GM19351 (cell line): Measurements from ENCODE around the gene LTBP2.

Experiments
- ATAC-seq: cut with Tn5 transposase; IDR thresholded peaks from one replicate; pipeline ENCODE4 v1.9.1; 2021; ENCODE audit warnings: mild to moderate bottlenecking, moderate library complexity; ENCODE audit not compliant: unreplicated experiment

The LTBP2 gene

DNA sequence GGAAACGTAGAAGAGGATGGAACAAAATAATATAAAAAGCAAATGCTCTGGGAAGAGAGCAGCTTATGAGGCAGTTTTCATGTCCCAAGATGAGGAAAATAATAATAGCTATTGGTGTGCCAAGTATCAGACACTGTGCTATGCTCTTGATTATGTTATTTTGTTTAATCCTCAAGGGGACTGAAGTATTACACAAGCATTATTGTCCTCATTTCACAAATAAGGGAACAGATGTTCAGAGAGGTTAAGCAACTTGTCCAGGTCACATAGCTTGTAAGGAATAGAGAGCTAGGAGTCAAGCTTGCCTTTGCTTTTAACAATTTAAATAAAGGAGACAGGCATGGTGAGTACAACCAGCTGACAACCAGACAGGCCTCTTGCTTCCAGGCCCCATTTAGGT lies 26.9 kb upstream of the LTBP2 start:
- ATAC-seq: no peak

DNA sequence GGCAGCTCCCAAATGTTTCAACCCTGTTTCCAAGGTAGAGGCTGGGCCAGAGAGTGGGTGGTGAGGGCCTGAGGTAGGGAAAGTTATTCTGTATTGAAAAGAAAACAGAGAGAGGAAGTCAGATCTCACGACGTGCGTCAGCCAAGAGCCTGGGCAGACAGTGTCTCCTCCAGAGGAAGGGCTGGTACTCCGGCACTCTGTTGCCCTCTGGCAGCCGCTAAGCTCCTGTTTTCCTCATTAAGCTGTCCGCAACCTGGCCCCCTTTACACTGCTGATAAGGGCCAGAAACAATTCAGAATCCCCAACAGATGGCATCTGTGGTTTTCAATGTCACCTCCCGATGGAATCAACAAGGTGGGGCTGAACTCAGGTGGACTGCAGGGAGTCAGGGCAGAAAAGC lies 26.0 kb upstream of the LTBP2 start:
- no peak for ATAC-seq

DNA sequence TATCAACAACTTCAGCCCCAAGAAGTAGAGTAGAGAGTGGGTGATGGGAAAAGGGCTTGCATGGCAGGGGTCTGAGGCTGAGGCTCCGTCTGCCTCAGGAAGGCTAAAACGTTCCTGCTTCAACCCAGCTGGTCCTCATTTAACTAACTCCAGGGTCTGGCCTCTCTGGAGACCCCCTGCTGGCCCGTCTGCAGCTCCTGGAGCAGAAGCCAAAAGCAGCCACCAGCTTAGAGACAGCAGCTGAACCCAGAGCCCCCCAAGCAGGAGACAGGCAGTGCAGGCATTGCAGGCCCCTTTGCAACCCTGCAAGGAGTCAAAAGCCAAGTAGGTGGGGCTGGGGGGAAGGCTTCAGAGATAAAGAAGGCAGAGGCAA lies 25.1 kb upstream of the LTBP2 start:
- ATAC-seq: no peak

DNA sequence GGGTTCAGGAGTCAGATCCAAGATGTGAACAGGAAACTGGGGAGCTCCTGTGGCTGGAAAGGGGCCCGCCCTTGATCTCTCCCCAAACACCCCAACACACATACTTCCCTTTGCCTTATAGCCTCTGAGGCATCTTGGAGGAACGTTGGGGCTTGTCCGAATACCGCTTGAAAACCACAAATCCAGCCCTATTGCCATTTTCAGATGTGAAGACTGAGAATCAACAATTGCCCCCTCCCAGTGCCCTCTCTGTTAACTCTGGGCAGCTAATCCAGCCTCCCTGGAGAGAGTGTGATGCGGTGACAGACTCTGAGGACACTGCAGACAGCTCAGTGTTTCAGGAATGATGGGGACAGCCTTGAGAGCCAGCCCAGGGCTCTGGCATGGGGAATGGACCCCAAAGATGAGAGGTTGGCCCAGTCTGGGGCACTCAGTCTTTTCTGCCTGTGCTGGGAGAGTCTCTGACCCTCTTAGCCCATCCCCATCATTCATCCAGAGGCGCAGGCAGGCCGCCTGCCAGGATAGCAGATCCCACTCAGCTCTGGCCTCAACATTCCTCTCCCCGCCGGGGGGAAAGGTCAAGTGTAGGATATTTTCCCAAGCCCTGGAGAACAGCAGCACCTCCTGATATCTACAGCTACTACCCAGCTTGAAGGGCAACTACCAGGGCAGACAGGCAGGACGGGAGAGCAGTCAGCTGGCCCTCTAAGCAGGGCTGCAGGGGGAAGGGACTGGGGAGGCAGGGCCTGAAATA lies 24.6 kb upstream of the LTBP2 start:
- ATAC-seq: no peak

DNA sequence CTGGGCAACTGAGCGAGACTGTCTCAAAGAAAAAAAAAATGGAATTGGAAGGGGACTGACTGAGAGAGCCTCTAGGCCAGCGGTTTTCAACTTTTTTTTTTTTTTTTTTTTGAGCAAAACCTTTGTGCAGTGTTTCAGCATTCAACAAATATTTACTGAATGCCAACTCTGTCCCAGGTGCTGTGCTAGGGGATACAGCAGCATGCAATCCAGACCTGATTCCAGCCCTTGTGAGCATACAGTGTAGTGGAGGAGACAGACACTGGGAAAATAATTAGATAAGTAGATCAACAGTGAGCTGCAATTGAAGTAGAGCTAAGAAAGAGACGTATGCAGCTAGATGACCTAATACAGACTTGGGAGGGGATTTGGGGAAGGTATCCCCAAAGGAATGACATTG lies 23.8 kb upstream of the LTBP2 start:
- no peak for ATAC-seq

DNA sequence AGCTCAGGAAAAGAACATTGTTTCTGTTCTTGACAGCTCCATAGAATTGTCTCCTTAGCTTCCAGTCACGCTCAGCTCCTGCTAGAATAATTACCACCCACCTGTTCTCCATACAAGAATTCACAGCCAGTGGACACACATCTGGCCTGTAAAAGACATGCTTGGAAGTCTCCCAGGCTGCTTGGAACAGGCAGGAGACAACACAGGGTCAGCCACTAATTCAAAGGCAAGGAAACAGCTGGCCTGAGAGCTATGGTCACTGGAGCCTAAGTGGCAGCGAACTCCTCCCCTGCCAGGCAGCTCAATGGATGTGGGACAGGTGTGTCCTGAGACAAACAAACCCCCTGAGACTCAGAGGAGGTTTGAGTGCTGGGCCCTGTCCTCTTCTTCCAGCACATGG lies 22.9 kb upstream of the LTBP2 start:
- ATAC-seq: no peak

DNA sequence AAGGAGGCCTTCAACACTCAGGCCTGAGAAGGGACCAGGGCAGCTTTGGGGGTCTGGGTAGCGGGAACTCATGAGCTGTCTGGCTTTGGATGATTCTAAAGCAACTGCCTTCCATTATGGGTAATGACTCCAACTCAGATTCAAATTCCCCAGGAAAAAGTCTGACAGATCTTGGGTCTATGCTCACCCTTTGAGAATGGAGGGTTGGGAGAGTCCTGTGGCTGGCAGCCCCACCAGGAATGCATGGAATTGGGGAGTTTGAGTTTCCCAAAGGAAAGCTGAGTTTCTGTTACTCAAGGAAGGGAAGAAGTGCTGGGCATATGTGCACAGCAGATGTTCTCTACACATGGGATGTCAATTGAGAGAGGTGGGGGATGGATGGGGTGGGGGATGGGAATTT lies 22.4 kb upstream of the LTBP2 start:
- ATAC-seq: no peak

DNA sequence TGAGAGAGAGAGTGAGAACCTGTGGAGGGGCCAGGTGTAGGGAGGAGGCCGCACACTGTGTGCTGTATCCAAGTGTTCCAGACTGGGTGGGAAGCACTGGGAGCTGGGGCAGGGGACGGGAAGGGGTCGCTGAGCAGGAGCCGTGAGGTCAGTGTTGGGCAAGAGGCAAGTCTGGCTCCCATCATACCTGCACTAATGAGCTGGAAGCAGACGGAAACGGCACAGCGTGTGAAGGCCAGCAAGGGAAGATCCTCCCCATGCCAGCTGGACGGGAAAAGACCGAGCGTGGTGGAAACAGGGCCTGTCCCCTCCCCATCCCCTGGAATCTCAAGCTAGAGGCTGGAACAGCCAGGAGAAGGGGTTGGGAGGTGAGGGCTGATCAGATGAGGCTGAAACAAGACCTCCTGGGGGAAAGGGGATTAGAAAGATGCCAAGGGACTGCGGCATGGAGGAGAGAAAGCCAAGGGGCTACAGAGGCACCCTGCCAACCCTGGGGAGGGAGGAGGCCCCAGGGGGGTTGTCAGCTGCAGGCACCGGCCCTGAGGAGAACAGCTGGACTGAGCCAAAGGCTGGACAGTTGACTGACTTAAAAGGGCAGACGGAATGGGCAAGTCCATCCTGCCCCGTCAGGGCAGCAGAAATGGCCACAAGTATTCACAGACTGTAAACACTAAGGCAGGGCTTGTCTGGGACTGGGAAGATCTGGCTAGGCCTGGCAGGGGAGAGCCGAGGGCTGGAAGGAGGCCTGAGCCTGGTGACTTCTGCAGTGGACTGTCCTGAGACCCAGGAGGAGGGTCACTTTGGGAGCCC lies 19.0 kb upstream of the LTBP2 start:
- ATAC-seq: no peak

DNA sequence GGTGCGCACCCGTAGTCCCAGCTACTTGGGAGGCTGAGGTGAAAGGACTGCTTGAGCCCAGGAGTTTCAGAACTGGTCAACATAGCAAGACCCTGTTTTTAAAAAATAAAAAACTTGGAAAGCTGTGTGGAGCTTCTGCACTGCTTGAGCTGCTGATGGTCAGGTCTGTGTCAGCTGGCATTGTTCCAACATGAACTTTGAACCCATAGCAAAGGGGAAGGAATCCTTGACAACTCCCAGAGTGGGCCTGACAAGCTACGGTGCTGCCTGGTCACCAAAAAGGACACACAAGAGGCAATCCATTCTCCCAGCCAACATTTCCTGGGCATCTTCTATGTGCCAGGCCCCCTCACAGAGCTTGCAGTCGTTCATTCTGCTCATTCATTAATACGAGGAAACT lies 16.4 kb upstream of the LTBP2 start:
- ATAC-seq: no peak

DNA sequence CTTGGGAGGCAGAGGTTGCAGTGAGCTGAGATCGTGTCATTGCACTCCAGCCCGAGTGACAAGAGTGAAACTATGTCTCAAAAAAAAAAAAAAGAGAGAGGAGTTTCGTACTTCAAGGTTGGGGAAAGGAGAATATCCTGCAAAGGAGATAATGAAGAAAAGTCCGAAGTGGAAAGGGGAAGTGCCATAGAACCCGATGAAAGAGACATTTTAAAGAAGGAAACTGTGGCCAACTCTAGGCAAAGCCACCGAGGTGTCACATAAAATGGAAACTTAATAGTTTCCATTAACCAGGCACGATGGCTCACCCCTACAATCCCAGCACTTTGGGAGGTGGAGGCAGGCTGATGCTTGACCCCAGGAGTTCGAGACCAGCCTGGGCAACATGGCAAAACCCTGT lies 15.0 kb upstream of the LTBP2 start:
- no peak for ATAC-seq

DNA sequence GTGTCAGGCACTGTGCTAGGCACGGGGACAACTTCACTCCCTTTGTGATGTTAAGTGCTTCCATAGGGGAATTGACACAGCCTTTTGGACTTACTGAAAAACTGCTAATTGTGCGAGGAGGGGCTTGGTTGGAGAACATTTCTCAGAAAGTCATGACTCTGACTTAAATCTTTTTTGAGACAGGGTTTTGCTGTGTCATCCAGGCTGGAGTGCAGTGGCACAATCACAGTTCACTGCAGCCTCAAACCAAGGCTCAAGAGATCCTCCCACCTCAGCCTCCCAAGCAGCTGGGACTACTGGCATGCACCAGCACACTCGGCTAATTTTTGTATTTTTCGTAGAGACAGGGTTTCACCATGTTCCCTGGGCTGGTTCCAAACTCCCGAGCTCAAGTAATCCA lies 10.2 kb upstream of the LTBP2 start:
- ATAC-seq: no peak

DNA sequence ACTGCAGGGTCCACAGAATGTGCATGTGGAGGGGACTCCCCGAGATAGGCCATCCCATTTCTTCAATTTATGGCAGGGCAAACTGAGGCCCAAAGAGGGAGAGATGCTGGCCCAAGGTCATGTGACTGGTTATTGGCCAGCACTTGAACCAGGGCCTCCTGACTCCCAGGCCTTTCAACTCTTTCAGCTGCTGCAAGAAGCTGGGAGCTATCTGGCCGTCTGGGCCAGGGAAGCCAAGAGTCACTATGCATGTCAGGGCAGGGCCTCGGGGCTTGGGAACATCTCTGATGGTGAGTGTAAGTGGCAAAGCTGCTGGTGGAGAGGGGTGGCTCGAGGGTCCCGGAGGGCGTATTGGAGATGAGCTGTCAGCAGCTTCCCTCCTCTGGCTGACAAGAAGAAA lies 9.5 kb upstream of the LTBP2 start:
- ATAC-seq: no peak

DNA sequence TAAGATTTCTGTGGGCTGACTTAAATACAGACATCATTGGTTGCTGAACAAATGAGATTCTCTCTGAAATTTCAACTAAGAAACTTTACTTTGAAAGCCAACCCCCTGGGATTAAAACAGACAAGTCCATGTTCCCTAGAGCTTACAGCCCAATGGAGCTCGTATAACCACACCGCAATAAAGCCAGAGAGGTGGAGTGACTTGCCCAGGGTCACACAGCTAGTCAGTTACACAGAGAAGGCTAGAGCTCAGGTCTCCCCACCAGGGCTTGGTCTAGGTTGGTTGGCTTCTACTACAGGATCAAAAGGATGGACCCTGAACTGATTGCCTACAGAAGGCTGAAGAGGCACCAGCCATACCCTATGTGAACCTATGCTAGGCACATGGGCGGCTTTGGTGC lies 8.9 kb upstream of the LTBP2 start:
- ATAC-seq: no peak

DNA sequence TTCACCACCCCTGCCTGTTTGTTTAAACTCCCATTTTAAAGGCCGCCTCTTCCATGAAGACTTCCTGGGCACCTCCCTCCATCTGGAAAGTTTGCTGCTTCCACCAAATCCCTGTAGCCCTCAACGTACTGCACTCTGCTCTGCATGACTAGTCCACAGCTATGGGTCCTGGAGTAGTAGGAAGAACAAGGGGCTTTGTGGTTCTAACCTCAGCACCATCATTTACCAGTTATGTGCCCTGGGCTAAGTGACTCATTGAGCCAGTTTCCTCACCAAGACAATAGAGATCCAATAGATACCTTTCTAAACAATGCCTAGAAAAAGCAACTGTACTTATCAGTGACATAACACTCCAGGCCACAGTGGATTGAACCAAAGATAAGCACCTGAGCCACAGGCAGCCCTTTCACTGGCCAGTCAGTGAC lies 8.5 kb upstream of the LTBP2 start:
- no peak for ATAC-seq

DNA sequence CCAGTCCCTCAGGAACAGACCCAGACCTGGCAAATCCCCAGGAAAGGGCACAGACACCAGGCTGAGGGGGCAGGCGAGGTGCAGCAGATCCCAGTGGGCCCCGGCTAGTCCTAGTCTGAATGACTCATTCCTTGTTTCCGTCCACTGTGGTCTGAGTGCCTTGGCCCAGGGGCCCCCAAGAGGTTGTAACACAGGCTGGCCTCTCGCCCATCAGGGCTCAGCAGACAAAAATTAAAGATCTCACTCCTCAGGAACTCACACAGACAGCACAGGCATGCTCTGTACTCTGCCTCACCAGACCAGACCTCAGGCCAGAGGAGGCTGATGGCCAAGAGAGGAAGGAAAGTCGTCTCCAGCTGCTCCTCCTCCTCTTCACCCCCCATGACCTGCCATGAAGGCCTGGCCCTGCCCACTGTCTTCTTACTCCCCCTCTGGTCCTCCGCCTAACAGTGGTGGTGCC lies 7.7 kb upstream of the LTBP2 start:
- no peak for ATAC-seq

DNA sequence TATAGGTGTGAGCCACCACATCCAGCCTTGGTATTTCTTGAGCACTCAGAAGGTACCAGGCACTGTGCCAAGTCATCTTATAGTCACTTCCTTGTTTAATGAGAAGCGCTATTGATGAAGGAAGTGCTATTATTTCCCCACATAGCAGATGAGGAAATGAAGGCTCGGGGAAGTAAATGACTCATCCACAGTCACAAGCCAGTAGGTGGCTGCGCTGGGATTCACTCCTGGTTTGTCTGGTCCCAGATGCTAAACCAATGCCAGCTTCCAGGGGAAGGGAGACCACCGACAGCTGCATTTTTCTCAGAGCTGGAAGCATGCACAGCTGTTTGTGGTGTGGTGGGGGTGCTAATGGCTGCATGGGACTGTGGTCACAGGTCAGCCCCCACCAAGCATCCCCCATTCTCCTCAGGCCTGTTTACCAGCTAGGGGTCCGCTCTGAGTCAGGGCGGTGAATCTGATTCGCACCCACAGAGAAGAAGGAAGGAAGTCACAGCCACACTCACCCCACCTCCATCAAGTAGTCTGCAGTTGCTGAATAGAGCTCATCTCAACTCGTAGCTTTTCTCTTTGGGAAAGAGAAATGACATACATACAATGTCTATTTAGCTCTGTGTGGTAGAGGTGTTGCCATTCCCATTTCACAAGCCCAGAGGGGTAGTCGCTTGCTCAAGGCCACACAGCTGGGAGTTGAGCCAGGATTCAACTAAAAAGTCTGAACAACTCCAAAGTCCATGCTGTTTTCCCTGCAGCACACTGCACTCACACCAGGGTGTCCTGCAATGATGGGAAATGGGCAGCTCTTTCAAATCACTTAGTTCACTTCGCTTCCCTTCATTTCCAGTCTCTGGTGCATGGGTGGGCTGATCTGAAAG lies 6.3 kb upstream of the LTBP2 start:
- ATAC-seq: no peak

DNA sequence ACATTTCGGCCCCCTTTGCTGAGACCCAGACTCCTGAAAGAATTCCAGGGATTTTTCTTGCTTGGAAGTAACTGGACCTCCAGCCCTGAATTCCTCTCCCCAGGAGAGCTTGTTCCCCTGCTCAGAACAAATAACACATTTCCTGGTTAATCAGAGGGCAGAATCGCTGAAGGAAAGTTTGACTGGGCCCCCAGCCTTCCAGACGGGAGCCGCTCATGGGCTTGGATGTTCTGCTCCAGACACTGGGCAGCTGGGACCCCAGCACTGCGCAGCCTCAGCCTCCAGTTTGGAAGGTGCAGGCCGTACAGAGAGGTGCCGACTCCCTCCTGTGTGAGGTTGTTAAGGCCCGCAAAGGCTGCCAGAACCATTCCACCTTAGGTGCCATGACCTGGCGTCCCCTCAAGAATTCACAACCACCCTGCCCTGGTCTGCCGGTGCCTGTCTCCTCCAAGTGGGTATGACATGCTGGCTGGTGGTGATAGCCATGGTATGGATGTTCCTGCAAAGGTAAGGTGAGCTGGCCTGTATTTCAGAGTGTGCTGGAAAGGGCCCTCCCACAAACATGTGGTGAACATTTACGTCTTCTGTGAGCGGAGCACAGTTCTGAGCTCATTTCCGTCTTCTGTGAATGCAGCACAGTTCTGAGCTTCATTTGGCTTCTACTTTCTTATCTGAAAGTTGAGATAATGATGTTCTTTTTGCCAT lies 5.1 kb upstream of the LTBP2 start:
- no peak for ATAC-seq

DNA sequence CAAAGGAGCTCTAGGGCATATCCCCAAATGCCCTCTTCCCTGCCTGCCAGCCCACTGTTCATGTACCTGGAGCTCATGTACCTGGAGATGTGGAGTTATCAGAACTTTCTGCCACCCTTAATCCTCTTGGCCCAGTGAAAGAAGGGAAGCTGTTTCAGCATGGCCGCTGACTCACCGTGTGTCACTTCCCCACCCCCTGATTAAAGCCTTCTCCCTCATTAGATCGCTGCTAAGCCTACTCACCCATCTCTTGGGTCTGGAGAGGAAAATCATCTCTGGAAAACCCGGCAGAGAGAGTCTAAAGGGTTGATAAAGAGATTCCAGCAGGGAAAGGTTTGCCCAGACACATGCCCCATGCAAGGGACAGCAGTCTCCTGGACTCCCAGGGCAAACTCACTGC lies 4.5 kb upstream of the LTBP2 start:
- ATAC-seq: no peak

DNA sequence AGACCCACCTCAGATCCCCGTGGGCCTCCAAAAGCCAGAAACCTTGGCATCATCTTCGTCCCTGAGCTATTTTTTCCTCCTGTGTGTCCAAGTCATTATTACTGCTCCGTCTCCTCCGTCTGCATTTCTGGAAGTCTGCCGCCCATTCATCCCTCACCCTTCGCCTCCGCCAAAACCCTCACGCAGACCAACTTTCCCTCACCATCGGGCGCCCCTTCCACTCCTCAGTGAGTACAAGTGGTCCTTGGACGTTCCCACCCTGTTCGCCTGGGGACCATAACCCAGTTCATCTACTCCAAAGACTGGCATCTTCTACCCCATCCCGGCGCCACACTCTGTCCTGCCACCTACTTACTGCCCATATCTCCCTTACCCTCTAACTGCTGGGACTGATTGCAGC lies 3.7 kb upstream of the LTBP2 start:
- no peak for ATAC-seq

DNA sequence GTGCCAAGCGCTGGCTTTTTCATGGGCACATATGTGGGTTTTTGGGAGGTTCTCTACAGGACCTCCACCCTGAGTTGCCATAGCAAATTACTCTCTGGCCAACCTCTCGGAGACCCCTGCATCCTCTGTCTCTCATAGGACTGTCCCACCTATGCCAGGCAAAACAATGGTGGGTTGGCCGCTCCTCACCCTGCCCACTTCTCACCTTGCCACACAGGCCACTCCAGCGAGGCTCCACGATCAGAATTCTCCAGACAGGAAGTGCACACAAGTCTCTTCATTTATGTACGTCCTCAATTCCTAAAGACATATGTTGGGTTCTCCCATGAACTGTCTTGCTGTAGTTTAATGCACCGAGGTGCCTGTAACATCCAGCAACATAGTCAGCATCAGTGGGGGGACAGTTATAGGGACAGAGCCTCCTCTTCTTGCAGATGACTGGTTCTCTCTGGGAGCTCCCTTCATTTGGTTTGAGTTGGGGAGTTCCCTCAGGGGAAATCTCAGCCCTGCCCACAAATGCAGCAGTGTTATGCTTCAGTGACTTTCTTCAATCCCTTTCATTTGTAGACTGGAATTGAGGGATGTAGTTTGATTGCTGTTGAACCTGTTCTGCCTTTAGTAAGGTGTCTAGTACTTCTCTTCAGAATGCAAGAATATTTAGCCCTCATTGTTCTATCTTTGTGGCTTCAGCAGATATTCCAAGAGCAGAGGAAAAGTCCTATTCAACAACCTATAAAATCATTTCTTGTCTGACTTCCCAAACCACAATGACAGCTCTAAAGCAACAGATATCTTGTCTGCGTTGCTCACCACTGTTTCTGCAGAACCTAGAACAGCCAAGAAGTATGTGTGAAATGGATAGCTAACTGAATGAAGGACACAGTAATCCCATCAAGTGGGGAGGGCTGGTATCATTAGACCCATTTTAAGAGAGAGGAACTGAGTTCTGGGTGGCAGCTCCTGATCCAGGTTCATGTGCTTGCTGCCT lies 2.8 kb upstream of the LTBP2 start:
- no peak for ATAC-seq
